T-helper 2 cell treated with Interferon-gamma antibody and Interleukin-4, amounts not matched to agents 100 ng/mL and 5 ng/mL, for 36 hours (primary cell): Measurements from ENCODE around the gene SMKR1. TPM values are rescaled to one million over a fixed set of nuclear protein-coding genes. Genes with fewer than 3 reads are reported as not detected.

Experiments
- total RNA-seq: library from RNA; stranded (reverse); gene quantifications from 2 replicates; pipeline ENCODE4 v1.2.3, GENCODE V29; 2022

The SMKR1 gene
- total RNA-seq, 1 donor from 2014 or later: 7.8 TPM

Other genes starting within 250 kb of the SMKR1 start
- 21.0 TPM in 2 replicates for gene STRIP2, start 68.1 kb upstream of the SMKR1 start, total RNA-seq
- 28.9 and 29.5 TPM in 2 replicates for gene NRF1, start 109.2 kb downstream of the SMKR1 start, total RNA-seq